Measurements from ENCODE around the gene CAPN7. TPM values are rescaled to one million over a fixed set of nuclear protein-coding genes. Genes with fewer than 3 reads are reported as not detected.

The CAPN7 gene
- total RNA-seq, 2 donors from 2014 or later, result 33.2 to 33.9 TPM

GRCh38 chr3:15228147-15228546, 22.1 kb downstream of the CAPN7 start:
- Histone ChIP-seq H3K4me1 (no peaks in the 10 kb centered on the region), H3K4me3 (no peak overlapping the region), H3K27ac (no peak overlapping the region), H3K36me3 (peaks cover 5% of the 10 kb centered on the region), H3K9me3 (no peaks in the 10 kb centered on the region), H3K9ac (ENCODE audit: low read depth in 2 of 2, low read length in 2 of 2) (no peak overlapping the region), H3K27me3 (no peaks in the 10 kb centered on the region)
- TF ChIP-seq CTCF (IDR thresholded peaks at IDR 0.05), result no peak
- intact Hi-C loops (cut with DNase I), result no loop called here
- no peak for DNase-seq

- peaks cover 5% of the 10 kb centered on the region for H3K36me3 ChIP-seq
- intact Hi-C loops (cut with DNase I), result no loop called here
Observed at GRCh38 chr3:15229262-15229661, 23.2 kb downstream of the CAPN7 start.

GRCh38 chr3:15241341-15241740, 35.3 kb downstream of the CAPN7 start:
- H3K27me3 ChIP-seq, result no peaks in the 10 kb centered on the region
- no peaks in the 10 kb centered on the region for H3K9me3 ChIP-seq
- H3K36me3 ChIP-seq, result no peaks in the 10 kb centered on the region
- no peak for TF ChIP-seq CTCF (IDR thresholded peaks at IDR 0.05)
- no peaks in the 10 kb centered on the region for H3K4me1 ChIP-seq
- no peak overlapping the region for H3K4me3 ChIP-seq
- no peak overlapping the region for H3K9ac ChIP-seq (ENCODE audit: low read depth in 2 of 2, low read length in 2 of 2)
- H3K27ac ChIP-seq, result no peak overlapping the region
- intact Hi-C loops (cut with DNase I), result loop anchor here (10.0 kb wide), 1 partner anchor 323 kb away; no protein-coding TSS in a partner anchor
- DNase-seq, result no peak

More at GRCh38 chr3:15229262-15229661, 23.2 kb downstream of the CAPN7 start:
- Histone ChIP-seq H3K27me3 (no peaks in the 10 kb centered on the region), H3K27ac (no peak overlapping the region), H3K9ac (ENCODE audit: low read depth in 2 of 2, low read length in 2 of 2) (no peak overlapping the region), H3K4me1 (no peaks in the 10 kb centered on the region), H3K4me3 (no peak overlapping the region), H3K9me3 (no peaks in the 10 kb centered on the region)
- no peak for TF ChIP-seq CTCF (IDR thresholded peaks at IDR 0.05)
- no peak for DNase-seq

GRCh38 chr3:15243822-15244482, 37.9 kb downstream of the CAPN7 start:
- Histone ChIP-seq H3K36me3 (no peaks in the 10 kb centered on the region), H3K27me3 (no peaks in the 10 kb centered on the region), H3K4me3 (no peak overlapping the region), H3K9me3 (no peaks in the 10 kb centered on the region), H3K4me1 (no peaks in the 10 kb centered on the region), H3K9ac (ENCODE audit: low read depth in 2 of 2, low read length in 2 of 2) (no peak overlapping the region), H3K27ac (no peak overlapping the region)
- intact Hi-C loops (cut with DNase I), result loop anchor here (10.0 kb wide), 1 partner anchor 321 kb away; no protein-coding TSS in a partner anchor
- no peak for DNase-seq
- no peak for TF ChIP-seq CTCF (IDR thresholded peaks at IDR 0.05)

- Histone ChIP-seq H3K27ac (no peak overlapping the region), H3K36me3 (peaks cover 10% of the 10 kb centered on the region), H3K9me3 (no peaks in the 10 kb centered on the region), H3K9ac (ENCODE audit: low read depth in 2 of 2, low read length in 2 of 2) (no peak overlapping the region), H3K4me1 (no peaks in the 10 kb centered on the region), H3K27me3 (no peaks in the 10 kb centered on the region), H3K4me3 (no peak overlapping the region)
- intact Hi-C loops (cut with DNase I), result loop anchor here (10.0 kb wide), 1 partner anchor 319 kb away; no protein-coding TSS in a partner anchor
- DNase-seq, result no peak
- TF ChIP-seq CTCF (IDR thresholded peaks at IDR 0.05), result no peak
Observed at GRCh38 chr3:15246186-15246585, 40.1 kb downstream of the CAPN7 start.

All from colonic mucosa (tissue), 4 donors.